Caco-2 (cell line): ENCODE data around the gene SLFN5. TPM values are rescaled to one million over a fixed set of nuclear protein-coding genes. Genes with fewer than 3 reads are reported as not detected.

Source experiments
- BruUV-seq: library from RNA; stranded (reverse); fragments of 400-500 nt; replicated peaks from 2 replicates; lab custom pipeline; 2021; lab: Mats Ljungman, UMichigan
- CTCF ChIA-PET: fragments of 300-600 bp; sonication (Branson Sonifier 250); formaldehyde crosslinking; loops from one replicate; lab custom pipeline; 2022; ENCODE audit warnings: antibody characterized with exemption; lab: Charles Lee
- POLR2A ChIA-PET: fragments of 300-600 bp; sonication (Branson Sonifier 250); formaldehyde crosslinking; loops from one replicate; lab custom pipeline; 2022; ENCODE audit warnings: antibody characterized with exemption; lab: Charles Lee
- DNase-seq, 2 experiments: peaks; one replicate each; pipeline versions ENCODE4 v3.0.0 to v3.0.0-alpha.2; 2020 to 2022
- H3K27me3 ChIP-seq: replicated peaks from 2 replicates; pipeline ENCODE4 v1.6.0; 2011; ENCODE audit warnings: low read length; ENCODE audit not compliant: control insufficient read depth, insufficient read depth
- H3K36me3 ChIP-seq: 2 replicates; pipeline ENCODE4 v1.5.1; 2011; ENCODE audit warnings: low read length; ENCODE audit not compliant: control insufficient read depth, insufficient read depth
- H3K4me1 ChIP-seq: fragments of 250-450 bp; sonication (Bioruptor Pico); 2 replicates; pipeline ENCODE4 v1.5.1; 2020; ENCODE audit warnings: mild to moderate bottlenecking
- H3K4me3 ChIP-seq: 2 replicates; pipeline ENCODE4 v1.5.1; 2011; ENCODE audit warnings: low read depth, mild to moderate bottlenecking, control low read depth, low read length
- H3K9me3 ChIP-seq: fragments of 250-450 bp; sonication (Bioruptor Pico); 2 replicates; pipeline ENCODE4 v1.5.1; 2020; ENCODE audit warnings: mild to moderate bottlenecking, moderate library complexity
- H3K27ac Mint-ChIP-seq: one replicate; pipeline ENCODE4 v1.8.0; 2022; ENCODE audit warnings: mixed read lengths; ENCODE audit not compliant: unreplicated experiment
- H3K27me3 Mint-ChIP-seq: one replicate; pipeline ENCODE4 v1.8.0; 2022; ENCODE audit warnings: mixed read lengths; ENCODE audit not compliant: insufficient read depth, unreplicated experiment
- H3K36me3 Mint-ChIP-seq: one replicate; pipeline ENCODE4 v1.8.0; 2022; ENCODE audit warnings: mild to moderate bottlenecking, mixed read lengths; ENCODE audit not compliant: insufficient read depth, unreplicated experiment
- H3K4me1 Mint-ChIP-seq: one replicate; pipeline ENCODE4 v1.8.0; 2022; ENCODE audit warnings: low read depth, mixed read lengths; ENCODE audit not compliant: unreplicated experiment
- H3K4me3 Mint-ChIP-seq: one replicate; pipeline ENCODE4 v1.8.0; 2022; ENCODE audit warnings: mild to moderate bottlenecking, moderate library complexity, mixed read lengths; ENCODE audit not compliant: unreplicated experiment
- H3K9me3 Mint-ChIP-seq: one replicate; pipeline ENCODE4 v1.8.0; 2022; ENCODE audit warnings: mixed read lengths; ENCODE audit not compliant: unreplicated experiment
- CTCF ChIP-seq, 2 experiments: fragments of 200-600 bp in 1 of 2; IDR thresholded peaks; 1 replicate in 1 of 2; 2 replicates in 1 of 2; pipeline versions ENCODE4 v1.5.1 to v1.8.0; 2011 to 2022; ENCODE audit warnings: antibody characterized with exemption in 1 of 2, control low read depth in 1 of 2, inconsistent platforms in 1 of 2, low read depth in 1 of 2, low read length in 1 of 2, mild to moderate bottlenecking in 1 of 2, moderate library complexity in 1 of 2; ENCODE audit not compliant: insufficient read depth in 1 of 2, severe bottlenecking in 1 of 2, unreplicated experiment in 1 of 2
- intact Hi-C: fragments of 100-400 bp; cut with micrococcal nuclease; formaldehyde crosslinking; loops from one replicate; pipeline ENCODE4 v1.10.0; 2022; ENCODE audit not compliant: unreplicated experiment
- total RNA-seq: library from RNA; stranded (reverse); gene quantifications from 2 replicates; pipeline ENCODE4 v1.2.3, GENCODE V29; 2022

The SLFN5 gene
- total RNA-seq, 1 experiment from 2014 or later: 1.6 TPM

- Mint-ChIP-seq H3K9me3 (peaks cover 35% of the 10 kb centered on the region), H3K4me3 (no peak overlapping the region), H3K27ac (no peak overlapping the region), H3K36me3 (no peaks in the 10 kb centered on the region), H3K27me3 (peaks cover 11% of the 10 kb centered on the region), H3K4me1 (no peaks in the 10 kb centered on the region)
- no peak for DNase-seq
- BruUV-seq: no TSS peak
- H3K27me3 ChIP-seq: no peaks in the 10 kb centered on the region
- H3K9me3 ChIP-seq: peaks cover 14% of the 10 kb centered on the region
- no peak overlapping the region for H3K4me3 ChIP-seq
- H3K4me1 ChIP-seq: no peaks in the 10 kb centered on the region
- TF ChIP-seq CTCF (IDR thresholded peaks at IDR 0.05; ENCODE audit: insufficient read depth in 1 of 2, low read depth in 1 of 2, low read length in 1 of 2, severe bottlenecking in 1 of 2, unreplicated experiment in 1 of 2): no peak
- ChIA-PET CTCF (no interaction called here), POLR2A (no interaction called here)
- H3K36me3 ChIP-seq: no peaks in the 10 kb centered on the region
- intact Hi-C loops: no loop called here
Observed at GRCh38 chr17:35295686-35296085, 52.8 kb downstream of the SLFN5 start.

DNA sequence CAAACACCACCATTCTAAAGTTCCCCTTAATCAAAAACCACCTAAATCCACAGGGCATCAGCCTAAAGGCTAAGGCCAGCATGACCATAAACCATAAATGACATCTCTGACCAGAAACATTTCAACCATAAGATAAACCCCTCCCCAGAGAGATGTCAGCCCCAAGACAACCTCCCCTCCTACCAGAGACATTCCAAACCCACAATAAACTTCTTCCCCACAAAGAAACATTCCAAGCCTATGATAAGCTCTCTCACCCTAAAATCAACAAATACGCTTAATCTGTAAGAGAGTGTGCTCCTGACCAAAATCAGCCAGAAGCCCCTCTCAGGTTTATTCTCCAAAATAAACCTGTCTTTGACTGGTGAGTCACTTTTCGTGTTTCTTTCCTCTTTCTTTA, 54.8 kb downstream of the SLFN5 start:
- DNase-seq: no peak
- TF ChIP-seq CTCF (IDR thresholded peaks at IDR 0.05; ENCODE audit: insufficient read depth in 1 of 2, low read depth in 1 of 2, low read length in 1 of 2, severe bottlenecking in 1 of 2, unreplicated experiment in 1 of 2): no peak
- POLR2A ChIA-PET: no interaction called here
- Histone ChIP-seq H3K4me3 (no peak overlapping the region), H3K4me1 (no peaks in the 10 kb centered on the region), H3K27me3 (no peaks in the 10 kb centered on the region), H3K9me3 (peaks cover 18% of the 10 kb centered on the region), H3K36me3 (no peaks in the 10 kb centered on the region)
- Mint-ChIP-seq H3K36me3 (no peaks in the 10 kb centered on the region), H3K27ac (no peak overlapping the region), H3K4me3 (no peak overlapping the region), H3K4me1 (no peaks in the 10 kb centered on the region), H3K27me3 (peaks cover 10% of the 10 kb centered on the region), H3K9me3 (peaks cover 43% of the 10 kb centered on the region)
- CTCF ChIA-PET: no interaction called here
- no TSS peak for BruUV-seq
- intact Hi-C loops: no loop called here

DNA sequence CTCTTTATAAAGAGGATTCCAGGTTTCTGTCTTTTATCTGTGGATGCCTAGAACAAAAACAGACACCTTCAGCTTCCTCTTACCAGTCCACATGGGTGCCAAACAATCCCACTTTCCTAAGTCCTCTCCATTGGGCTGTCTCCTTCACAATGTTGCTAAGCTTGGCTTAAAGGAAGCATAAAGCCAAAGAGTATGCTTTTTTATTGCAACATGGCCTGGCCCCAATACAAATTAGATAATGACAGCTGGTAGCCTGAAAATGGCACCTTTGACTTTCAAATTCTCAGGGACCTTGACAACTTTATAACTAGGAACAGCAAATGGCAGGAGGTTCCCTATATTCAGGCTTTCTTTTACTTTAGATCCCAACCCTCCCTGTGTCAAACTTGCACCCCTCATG, 55.8 kb downstream of the SLFN5 start:
- Mint-ChIP-seq H3K27me3 (peaks cover 8% of the 10 kb centered on the region), H3K36me3 (no peaks in the 10 kb centered on the region), H3K9me3 (peaks cover 53% of the 10 kb centered on the region), H3K4me3 (no peak overlapping the region), H3K4me1 (no peaks in the 10 kb centered on the region), H3K27ac (no peak overlapping the region)
- H3K4me1 ChIP-seq: no peaks in the 10 kb centered on the region
- H3K27me3 ChIP-seq: no peaks in the 10 kb centered on the region
- TF ChIP-seq CTCF (IDR thresholded peaks at IDR 0.05; ENCODE audit: insufficient read depth in 1 of 2, low read depth in 1 of 2, low read length in 1 of 2, severe bottlenecking in 1 of 2, unreplicated experiment in 1 of 2): no peak
- intact Hi-C loops: no loop called here
- H3K9me3 ChIP-seq: peaks cover 26% of the 10 kb centered on the region
- CTCF ChIA-PET: no interaction called here
- BruUV-seq: no TSS peak
- H3K36me3 ChIP-seq: no peaks in the 10 kb centered on the region
- H3K4me3 ChIP-seq: no peak overlapping the region
- DNase-seq: no peak
- POLR2A ChIA-PET: no interaction called here
